Pancreas (tissue), 10 donors: ENCODE data around the gene SPATA24. TPM values are rescaled to one million over a fixed set of nuclear protein-coding genes. Genes with fewer than 3 reads are reported as not detected.

Experiments
- ATAC-seq, 4 donors: fragments of 200-7000 bp; cut with Tn5 transposase; one replicate each; pipeline versions ENCODE4 v1.8.0 to v1.9.1; 2020; ENCODE audit warnings: mild to moderate bottlenecking in 4 of 4, moderate library complexity in 4 of 4
- DNase-seq, 6 donors: peaks; one replicate each; pipeline ENCODE4 v3.0.0-alpha.2; 2020
- FAIRE-seq: peaks from 2 replicates; lab custom pipeline; 2012; peaks lifted over from hg19 to GRCh38; lab: Jason Lieb, UNC
- H3K27ac ChIP-seq, 4 donors: fragments of 200-600 bp; sonication (generic); 1 replicate in 3 of 4; 2 replicates in 1 of 4; pipeline versions ENCODE4 v1.5.0 to v1.8.0; 2020
- H3K27me3 ChIP-seq, 4 donors: fragments of 200-600 bp; one replicate each; pipeline ENCODE4 v1.8.0; 2021
- H3K36me3 ChIP-seq, 3 donors: fragments of 200-600 bp; sonication (generic) in 1 of 3; one replicate each; pipeline versions ENCODE4 v1.5.0 to v1.8.0; 2020 to 2021
- H3K4me1 ChIP-seq, 3 donors: fragments of 200-600 bp; one replicate each; pipeline ENCODE4 v1.8.0; 2021
- H3K4me3 ChIP-seq, 4 donors: fragments of 200-600 bp; sonication (generic) in 2 of 4; one replicate each; pipeline versions ENCODE4 v1.5.0 to v1.8.0; 2020 to 2021
- H3K9me3 ChIP-seq, 4 donors: fragments of 200-600 bp; one replicate each; pipeline ENCODE4 v1.8.0; 2021
- CTCF ChIP-seq, 4 donors: fragments of 200-600 bp; sonication (generic) in 3 of 4; IDR thresholded peaks; one replicate each; pipeline versions ENCODE4 v1.5.0 to v1.8.0; 2021; ENCODE audit warnings: antibody characterized with exemption in 4 of 4
- WGBS, 2 donors: extraction: QIAGEN DNeasy Blood & Tissue Kit; methylation state at CpG; one replicate each; pipeline ENCODE4 v1.1.7; 2013; 5-methylcytosine and 5-hydroxymethylcytosine counted together
- intact Hi-C, 3 donors: fragments of 100-400 bp; cut with DNase I; formaldehyde crosslinking; loops; one replicate each; pipeline versions ENCODE4 v1.11.1 to v1.14.2; 2022
- polyA plus RNA-seq, 2 donors: library from polyadenylated mRNA; stranded (reverse); fragments of 200-250 nt; gene quantifications; one replicate each; pipeline ENCODE4 v1.2.3, GENCODE V29; 2013
- total RNA-seq, 6 donors: library from RNA; stranded (reverse); fragmentation: NEBNext Ultra II Directional in 4 of 6; extraction: Animal tissue kit (Norgen Biotek cat#: 25700) in 4 of 6; gene quantifications; one replicate each; pipeline versions ENCODE4 v1.2.1 to v1.2.4, GENCODE V29; 2021 to 2023
- donor health status: healthy with polysubstance abuse.
- donor health status: DM: no; HTN: no; CAD: no; lungs with moderate emphysema.
- donor health status: DM: no; HTN: no; CAD: no.
- donor health status: control.
- donor health status: control.
- donor health status: Bipolar disorder and iron deficiency.
- donor health status: DM: yes; HTN: yes; CAD: no.
- donor health status: DM: no; HTN: no; CAD: no.
- donor health status: DM: no; HTN: no; CAD: no.
- donor health status: DM: yes; HTN: yes; CAD: no.

SPATA24 gene
- total RNA-seq (1 to 10 TPM; 1.8 to 3.5 (median 3.1) TPM), polyA plus RNA-seq (1 to 10 TPM; 4.6 to 9.8 TPM)

- FAIRE-seq (no peak), DNase-seq (peak; percentile 94 to 97 (median 95)), ATAC-seq (peak; percentile 96 to 98 (median 98))
- Histone ChIP-seq H3K27ac (peak within 1 kb of the TSS; percentile 58 to 90 (median 77)), H3K27me3 (no peaks in the 10 kb centered on the region), H3K9me3 (no peaks in the 10 kb centered on the region), H3K4me1 (peaks cover 0 to 5% (median 0%) of the 10 kb centered on the region in 3 donors), H3K36me3 (no peaks in the 10 kb centered on the region), H3K4me3 (peak within 1 kb of the TSS; percentile 37 to 54 (median 50))
- intact Hi-C loops: no loop called here
- WGBS, 2 donors: 1% methylated on average over 41 of the region's 41 CpGs
- TF ChIP-seq CTCF (IDR thresholded peaks at IDR 0.05): no peak
Measured at GRCh38 chr5:139403787-139404483, at the start of gene SPATA24. TSS of gene SPATA24 (minus strand) at chr5:139404089. CDS start at chr5:139404060, 29 bp downstream.

GRCh38 chr5:139451878-139452660, 48.2 kb upstream of the SPATA24 start:
- H3K9me3 ChIP-seq: no peaks in the 10 kb centered on the region

GRCh38 chr5:139451176-139451575, 47.3 kb upstream of the SPATA24 start:
- DNase-seq: no peak
- WGBS, 2 donors: 83 to 87% methylated on average over 2 of the region's 2 CpGs
- Histone ChIP-seq H3K36me3 (no peaks in the 10 kb centered on the region), H3K9me3 (no peaks in the 10 kb centered on the region), H3K4me3 (no peak overlapping the region), H3K4me1 (no peaks in the 10 kb centered on the region), H3K27ac (no peak overlapping the region), H3K27me3 (no peaks in the 10 kb centered on the region)
- ATAC-seq: no peak
- intact Hi-C loops: no loop called here
- FAIRE-seq: no peak
- TF ChIP-seq CTCF (IDR thresholded peaks at IDR 0.05): no peak

More at GRCh38 chr5:139451878-139452660, 48.2 kb upstream of the SPATA24 start:
- no peaks in the 10 kb centered on the region for H3K27me3 ChIP-seq
- FAIRE-seq (no peak), DNase-seq (no peak), ATAC-seq (no peak)
- WGBS, 2 donors: 73 to 74% methylated on average over 3 of the region's 3 CpGs
- no peak for TF ChIP-seq CTCF (IDR thresholded peaks at IDR 0.05)
- intact Hi-C loops: no loop called here
- no peak overlapping the region for H3K4me3 ChIP-seq
- H3K27ac ChIP-seq: no peak overlapping the region
- no peaks in the 10 kb centered on the region for H3K4me1 ChIP-seq
- no peaks in the 10 kb centered on the region for H3K36me3 ChIP-seq

GRCh38 chr5:139446956-139447779, 43.3 kb upstream of the SPATA24 start:
- ATAC-seq (no peak), DNase-seq (no peak), FAIRE-seq (no peak)
- Histone ChIP-seq H3K4me3 (no peak overlapping the region), H3K36me3 (no peaks in the 10 kb centered on the region), H3K4me1 (no peaks in the 10 kb centered on the region), H3K9me3 (no peaks in the 10 kb centered on the region), H3K27me3 (no peaks in the 10 kb centered on the region), H3K27ac (no peak overlapping the region)
- WGBS, 2 donors: 78 to 90% methylated on average over 5 of the region's 5 CpGs
- intact Hi-C loops: no loop called here
- no peak for TF ChIP-seq CTCF (IDR thresholded peaks at IDR 0.05)
